ENCODE data around the gene UBC. TPM values are rescaled to one million over a fixed set of nuclear protein-coding genes. Genes with fewer than 3 reads are reported as not detected.
"Not testable (repeated sequence)": the region's sequence is repeated elsewhere in the genome, so short reads cannot be mapped to it uniquely, and the experiment has no call there.

Gene UBC
- total RNA-seq, 1 donor from 2014 or later: 2,671 TPM

GRCh38 chr12:124896461-124896860 lies 18.0 kb downstream of the UBC start:
- Histone ChIP-seq H3K9me3 (no peaks in the 10 kb centered on the region), H3K4me3 (no peak overlapping the region), H3K27ac (no peak overlapping the region), H3K27me3 (no peaks in the 10 kb centered on the region), H3K4me1 (peaks cover 14% of the 10 kb centered on the region), H3K36me3 (no peaks in the 10 kb centered on the region)
- intact Hi-C loops (cut with DNase I): no loop called here
- TF ChIP-seq POLR2AphosphoS5 (IDR thresholded peaks at IDR 0.05; ENCODE audit: insufficient read depth in 1 of 2, low read depth in 1 of 2) (no peak), CTCF (IDR thresholded peaks at IDR 0.05) (no peak), POLR2A (IDR thresholded peaks at IDR 0.05) (no peak)
- DNase-seq (ENCODE audit: extremely low spot score in 2 of 2): no peak

GRCh38 chr12:124893792-124894516 lies 20.5 kb downstream of the UBC start:
- Histone ChIP-seq H3K36me3 (no peaks in the 10 kb centered on the region), H3K9me3 (no peaks in the 10 kb centered on the region), H3K27me3 (no peaks in the 10 kb centered on the region), H3K4me3 (no peak overlapping the region), H3K4me1 (peaks cover 8% of the 10 kb centered on the region), H3K27ac (no peak overlapping the region)
- TF ChIP-seq CTCF (IDR thresholded peaks at IDR 0.05): no peak
- DNase-seq (ENCODE audit: extremely low spot score in 2 of 2): no peak
- intact Hi-C loops (cut with DNase I): no loop called here

GRCh38 chr12:124888260-124888659 lies 26.2 kb downstream of the UBC start:
- no peaks in the 10 kb centered on the region for H3K4me1 ChIP-seq
- no peaks in the 10 kb centered on the region for H3K27me3 ChIP-seq
- TF ChIP-seq POLR2A (IDR thresholded peaks at IDR 0.05) (no peak), POLR2AphosphoS5 (IDR thresholded peaks at IDR 0.05; ENCODE audit: insufficient read depth in 1 of 2, low read depth in 1 of 2) (no peak), CTCF (IDR thresholded peaks at IDR 0.05) (no peak)
- no peaks in the 10 kb centered on the region for H3K9me3 ChIP-seq
- no peak overlapping the region for H3K4me3 ChIP-seq
- no peak overlapping the region for H3K27ac ChIP-seq
- no peak for DNase-seq (ENCODE audit: extremely low spot score in 2 of 2)
- H3K36me3 ChIP-seq: no peaks in the 10 kb centered on the region
- intact Hi-C loops (cut with DNase I): no loop called here

GRCh38 chr12:124887766-124888165 lies 26.7 kb downstream of the UBC start:
- H3K36me3 ChIP-seq; H3K9me3 ChIP-seq; H3K4me3 ChIP-seq; H3K27ac ChIP-seq; H3K27me3 ChIP-seq; intact Hi-C loops (cut with DNase I); DNase-seq (ENCODE audit: extremely low spot score in 2 of 2); H3K4me1 ChIP-seq: not testable (repeated sequence)

- DNase-seq (ENCODE audit: extremely low spot score in 2 of 2): no peak
- no peaks in the 10 kb centered on the region for H3K4me1 ChIP-seq
- H3K4me3 ChIP-seq: no peak overlapping the region
- H3K27me3 ChIP-seq: no peaks in the 10 kb centered on the region
- no peaks in the 10 kb centered on the region for H3K36me3 ChIP-seq
- H3K27ac ChIP-seq: no peak overlapping the region
- no peaks in the 10 kb centered on the region for H3K9me3 ChIP-seq
- intact Hi-C loops (cut with DNase I): no loop called here
- TF ChIP-seq POLR2A (IDR thresholded peaks at IDR 0.05): no peak
- no peak for TF ChIP-seq CTCF (IDR thresholded peaks at IDR 0.05)
- no peak for TF ChIP-seq POLR2AphosphoS5 (IDR thresholded peaks at IDR 0.05; ENCODE audit: insufficient read depth in 1 of 2, low read depth in 1 of 2)
These were observed 29.6 kb downstream of the UBC start for GRCh38 chr12:124884587-124885438.

Measured in vagina (tissue), 2 donors.